ENCODE data around the gene DGKA.
A peak's percentile ranks its signal among the peaks of the same experiment; 100 is the strongest.

The DGKA gene

GRCh38 chr12:55931780-55932550 lies 1.0 kb downstream of the DGKA start:
- DNase-seq: peak; percentile 32

- DNase-seq: peak; percentile 26
Observed at GRCh38 chr12:55932551-55932910, 1.6 kb downstream of the DGKA start.

GRCh38 chr12:55933169-55933798 lies 2.3 kb downstream of the DGKA start:
- DNase-seq: peak; percentile 18

GRCh38 chr12:55933799-55934742 lies 3.1 kb downstream of the DGKA start:
- peak; percentile 19 for DNase-seq

GRCh38 chr12:55934773-55935172 lies 3.8 kb downstream of the DGKA start:
- no peak for DNase-seq

GRCh38 chr12:55935738-55936151 lies 4.8 kb downstream of the DGKA start:
- no peak for DNase-seq

GRCh38 chr12:55937981-55938380 lies 7.0 kb downstream of the DGKA start:
- no peak for DNase-seq

- no peak for DNase-seq
Observed at GRCh38 chr12:55938826-55939501, 8.0 kb downstream of the DGKA start.

GRCh38 chr12:55940065-55940732 lies 9.2 kb downstream of the DGKA start:
- DNase-seq: peak; percentile 77

- DNase-seq: no peak
Observed at GRCh38 chr12:55942055-55942454, 11.1 kb downstream of the DGKA start.

- no peak for DNase-seq
Observed at GRCh38 chr12:55942577-55943136, 11.7 kb downstream of the DGKA start.

GRCh38 chr12:55946553-55946952 lies 15.6 kb downstream of the DGKA start:
- no peak for DNase-seq

- DNase-seq: no peak
Observed at GRCh38 chr12:55955344-55955743, 24.4 kb downstream of the DGKA start.

- DNase-seq: peak; percentile 46
Observed at GRCh38 chr12:55955800-55956508, 25.0 kb downstream of the DGKA start.

- DNase-seq: no peak
Observed at GRCh38 chr12:55957106-55957859, 26.3 kb downstream of the DGKA start.

- no peak for DNase-seq
Observed at GRCh38 chr12:55963760-55964159, 32.8 kb downstream of the DGKA start.

GRCh38 chr12:55965240-55965639 lies 34.3 kb downstream of the DGKA start:
- no peak for DNase-seq

GRCh38 chr12:55965941-55966407 lies 35.0 kb downstream of the DGKA start, which contains the start of gene PMEL:
TSS of gene PMEL (minus strand) at chr12:55966042. CDS start at chr12:55966011, 31 bp downstream.
- DNase-seq: no peak

GRCh38 chr12:55966408-55967281 lies 35.7 kb downstream of the DGKA start, which contains the start of gene CDK2:
TSS of gene CDK2 (plus strand) at chr12:55966830. CDS start at chr12:55967009, 179 bp downstream.
- peak; percentile 77 for DNase-seq

Data from fibroblast of skin of right quadriceps (primary cell).